Measurements from ENCODE around the gene TMEM98.
"Not testable (repeated sequence)": the region's sequence is repeated elsewhere in the genome, so short reads cannot be mapped to it uniquely, and the experiment has no call there.

The TMEM98 gene

GRCh38 chr17:32915245-32915644 lies 12.7 kb upstream of the TMEM98 start:
- DNase-seq, result no peak

DNA sequence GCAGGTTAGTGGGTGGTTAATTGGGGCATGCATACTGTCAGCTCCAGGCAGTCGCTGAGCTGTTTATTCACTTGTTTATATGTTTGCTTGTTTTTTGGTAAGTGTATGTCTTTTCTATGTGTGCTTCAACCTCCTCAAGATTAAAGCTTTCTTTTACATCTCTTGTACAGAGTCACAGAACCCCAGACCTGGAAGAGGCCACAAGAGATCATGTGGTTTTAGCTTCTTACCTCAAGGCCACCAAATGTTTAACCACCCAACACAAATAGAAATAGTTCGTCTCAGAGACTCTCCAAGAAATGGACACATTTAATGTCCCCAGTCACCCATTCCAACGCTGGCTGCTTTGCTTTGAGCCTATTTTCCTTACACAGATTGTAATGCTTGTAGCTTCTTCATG lies 11.8 kb upstream of the TMEM98 start:
- DNase-seq, result no peak

DNA sequence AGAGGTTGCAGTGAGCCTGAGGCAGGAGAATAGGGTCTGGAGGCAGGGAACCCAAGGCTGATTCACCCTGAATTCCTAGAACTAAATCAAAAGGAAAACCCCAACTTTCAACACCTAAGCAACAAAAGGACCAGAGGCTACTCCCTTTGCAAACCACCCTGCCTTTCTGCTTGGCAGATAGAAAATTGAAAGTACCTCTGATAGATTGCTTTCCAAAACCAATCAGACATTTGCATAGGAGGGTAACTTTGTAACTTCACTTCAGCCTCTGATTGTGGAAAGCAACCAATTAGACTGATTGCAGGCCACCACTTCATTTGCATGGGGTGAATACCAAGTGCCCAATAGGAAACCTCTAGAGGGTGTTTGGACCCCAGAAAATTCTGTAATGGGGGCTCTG lies 10.9 kb upstream of the TMEM98 start:
- DNase-seq, result no peak

DNA sequence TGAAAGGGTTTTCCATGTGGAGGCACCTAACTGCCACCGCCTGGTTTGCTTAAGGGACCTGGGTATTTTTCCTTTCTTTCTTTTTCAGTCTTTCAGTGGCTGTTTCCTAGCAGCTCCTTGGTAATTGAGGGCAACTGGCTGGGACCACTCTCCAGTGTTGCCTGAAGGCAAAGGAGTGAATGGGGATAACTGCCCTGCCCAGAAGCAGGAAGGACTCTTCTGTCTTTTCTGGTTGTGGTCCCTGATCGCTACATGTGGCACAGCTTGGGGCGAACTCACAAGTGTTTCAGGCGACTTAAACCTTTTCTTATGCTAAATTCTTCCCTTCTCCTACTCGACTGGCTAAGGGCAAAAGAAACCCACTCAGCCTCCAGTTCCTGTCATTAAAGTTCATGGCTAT lies 10.1 kb upstream of the TMEM98 start:
- no peak for DNase-seq

DNA sequence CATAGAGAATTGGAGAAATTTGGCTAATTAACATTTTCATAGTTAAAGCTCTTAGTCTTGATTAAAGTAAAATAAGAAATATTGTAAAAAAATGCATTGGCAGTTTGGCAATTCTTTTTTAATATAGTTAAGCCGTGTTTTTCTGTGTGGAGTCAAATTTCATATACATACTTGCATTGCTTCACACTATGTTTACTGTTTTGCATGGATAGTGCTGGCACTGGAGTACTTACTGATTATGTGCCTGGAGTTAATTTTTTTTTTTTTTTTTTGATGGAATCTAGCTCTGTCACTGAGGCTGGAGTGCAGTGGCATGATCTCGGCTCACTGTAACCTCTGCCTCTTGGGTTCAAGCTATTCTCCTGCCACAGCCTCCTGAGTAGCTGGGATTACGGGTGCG lies 8.1 kb upstream of the TMEM98 start:
- DNase-seq, result not testable (repeated sequence)

DNA sequence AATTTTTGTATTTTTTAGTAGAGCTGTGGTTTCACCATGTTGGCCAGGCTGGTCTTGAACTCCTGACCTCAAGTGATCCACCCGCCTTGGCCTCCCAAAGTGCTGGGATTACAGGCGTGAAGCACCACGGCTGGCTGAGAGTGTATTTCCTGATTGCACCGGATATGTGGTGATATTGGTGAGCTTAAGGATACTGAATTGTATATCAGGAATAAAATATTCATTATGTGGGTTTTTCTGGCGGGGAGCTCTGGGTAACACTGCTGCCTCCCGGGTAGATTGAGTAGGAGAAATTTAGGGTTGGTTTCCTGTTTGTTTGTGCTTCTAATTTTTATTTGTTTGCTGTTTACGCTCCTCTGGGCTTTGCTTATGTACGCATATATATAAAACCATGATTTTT lies 7.7 kb upstream of the TMEM98 start:
- DNase-seq, result no peak

GRCh38 chr17:32921017-32921416 lies 6.9 kb upstream of the TMEM98 start:
- DNase-seq, result no peak

GRCh38 chr17:32923905-32924304 lies 4.0 kb upstream of the TMEM98 start:
- not testable (repeated sequence) for DNase-seq

DNA sequence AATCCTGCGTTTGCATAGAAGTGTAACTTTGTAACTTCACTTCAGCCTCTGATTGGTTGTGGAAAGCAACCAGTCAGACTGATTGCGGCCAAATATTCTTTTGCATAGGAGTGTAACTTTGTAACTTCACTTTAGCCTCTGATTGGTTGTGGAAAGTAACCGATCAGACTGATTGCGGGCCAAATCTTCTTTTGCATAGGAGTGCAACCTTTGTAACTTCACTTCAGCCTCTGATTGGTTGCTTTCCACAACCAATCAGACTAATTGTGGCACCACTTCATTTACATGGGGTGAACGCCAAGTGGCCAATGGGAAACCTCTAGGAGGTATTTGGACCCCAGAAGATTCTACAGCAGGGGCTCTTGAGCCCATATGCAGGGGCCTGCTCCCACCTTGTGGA lies 1.8 kb upstream of the TMEM98 start:
- no peak for DNase-seq

- not testable (repeated sequence) for DNase-seq
Observed at GRCh38 chr17:32926789-32927188, 1.2 kb upstream of the TMEM98 start.

DNA sequence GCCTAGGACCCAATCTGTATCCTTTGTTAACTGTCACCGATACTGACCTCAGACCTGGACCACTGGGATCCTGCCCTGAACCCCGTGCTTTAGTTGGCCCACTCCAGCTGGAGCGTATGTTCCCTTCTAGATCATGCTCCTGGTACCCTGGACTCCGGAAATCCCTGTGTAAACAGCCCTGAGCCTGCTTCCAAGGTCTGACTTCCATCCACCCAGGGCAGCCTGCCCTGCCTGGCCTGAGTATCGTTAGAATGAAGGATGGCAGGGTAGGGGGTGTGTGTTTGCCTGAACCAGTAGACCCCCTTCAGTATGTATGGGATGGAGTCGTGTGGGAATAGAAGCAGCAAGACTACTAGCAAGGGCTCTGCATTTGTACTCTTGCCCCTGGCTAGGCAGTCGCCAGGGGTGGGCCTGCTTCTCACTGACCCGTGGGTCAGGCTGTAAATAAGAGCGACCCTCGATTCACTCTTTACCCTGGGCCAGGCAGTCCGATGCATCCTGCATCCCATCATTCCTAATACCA lies 691 bp upstream of the TMEM98 start:
- DNase-seq, result no peak

- DNase-seq, result no peak
Observed at GRCh38 chr17:32928586-32929535, 908 bp downstream of the TMEM98 start.

GRCh38 chr17:32929588-32929987 lies 1.6 kb downstream of the TMEM98 start:
- no peak for DNase-seq

DNA sequence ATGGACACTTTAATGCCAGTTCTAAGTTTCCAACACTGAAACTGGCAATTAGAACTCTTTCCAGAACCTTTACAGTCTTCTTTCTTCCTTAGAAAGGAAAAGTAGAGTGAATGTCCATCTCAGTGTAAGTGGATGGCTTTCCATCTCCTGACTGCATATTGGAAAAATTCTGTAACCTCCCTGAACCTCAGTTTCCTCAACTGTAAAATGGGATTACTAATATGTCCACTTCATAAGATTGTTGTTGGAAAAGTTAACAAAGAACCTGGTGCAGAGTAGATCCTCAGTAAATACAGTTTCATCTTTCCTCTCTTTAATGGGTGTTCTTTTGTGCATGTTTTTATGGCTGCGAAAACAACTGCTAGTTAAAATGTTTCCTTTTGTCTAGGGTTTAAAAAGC lies 2.6 kb downstream of the TMEM98 start:
- DNase-seq, result no peak

DNA sequence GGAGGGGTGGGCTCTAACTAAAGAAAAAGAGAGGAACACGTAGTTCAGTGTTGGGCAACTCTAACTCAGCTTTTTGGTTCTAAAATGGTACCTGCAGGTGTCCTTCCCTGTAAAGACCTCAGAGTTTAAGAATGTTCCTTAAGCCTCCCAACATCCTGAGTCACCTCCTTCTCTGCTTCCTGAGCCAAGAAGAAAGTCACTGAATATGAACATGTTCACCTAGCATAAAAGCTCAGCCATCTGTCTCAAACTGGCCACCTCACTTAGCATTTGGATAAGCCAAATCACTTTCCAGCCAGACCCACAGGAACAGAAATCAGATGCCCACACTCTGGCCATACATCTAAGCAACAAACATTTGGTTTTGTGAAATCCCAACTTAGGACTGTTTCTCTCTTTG lies 3.7 kb downstream of the TMEM98 start:
- no peak for DNase-seq

DNA sequence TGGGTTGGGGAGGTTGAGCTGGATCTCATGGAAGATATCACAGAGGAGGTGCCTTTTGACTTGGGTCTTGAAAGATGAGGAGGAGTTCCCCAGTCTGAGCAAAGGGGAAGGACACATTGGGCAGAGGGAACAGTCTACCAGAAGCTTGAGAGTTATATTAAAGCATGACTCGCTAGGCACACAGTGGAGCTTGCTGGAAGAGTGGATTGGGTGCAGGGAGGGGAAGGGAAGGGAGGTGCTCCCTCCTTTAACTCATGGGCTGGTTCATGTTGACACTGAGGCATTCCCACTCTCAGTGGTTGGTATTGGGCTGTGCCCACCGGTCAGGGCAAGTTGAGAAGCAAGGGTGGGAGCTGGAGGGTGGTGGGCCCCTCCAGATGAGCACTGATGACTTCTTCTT lies 5.9 kb downstream of the TMEM98 start:
- DNase-seq, result no peak

DNA sequence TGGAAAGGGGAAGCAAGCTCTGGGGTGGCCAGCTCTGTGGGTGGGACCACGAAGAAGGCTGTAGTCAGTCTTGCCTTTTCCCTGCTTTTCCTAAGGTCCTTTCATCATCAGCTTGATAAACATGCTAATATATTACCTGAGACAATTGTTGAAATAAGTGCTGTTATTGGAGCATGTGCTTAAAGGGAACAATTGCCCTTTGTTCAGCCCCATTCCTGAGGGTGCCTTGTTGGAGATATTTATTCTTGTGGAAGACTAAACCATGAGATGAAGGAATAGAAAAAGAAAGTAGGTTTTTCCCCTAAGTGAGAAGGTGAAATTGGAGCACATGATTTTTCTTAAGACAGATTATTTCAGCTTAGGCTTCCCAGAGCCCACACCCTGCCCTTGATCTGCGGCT lies 7.8 kb downstream of the TMEM98 start:
- DNase-seq, result no peak

- no peak for DNase-seq
Observed at GRCh38 chr17:32936186-32936893, 8.4 kb downstream of the TMEM98 start.

DNA sequence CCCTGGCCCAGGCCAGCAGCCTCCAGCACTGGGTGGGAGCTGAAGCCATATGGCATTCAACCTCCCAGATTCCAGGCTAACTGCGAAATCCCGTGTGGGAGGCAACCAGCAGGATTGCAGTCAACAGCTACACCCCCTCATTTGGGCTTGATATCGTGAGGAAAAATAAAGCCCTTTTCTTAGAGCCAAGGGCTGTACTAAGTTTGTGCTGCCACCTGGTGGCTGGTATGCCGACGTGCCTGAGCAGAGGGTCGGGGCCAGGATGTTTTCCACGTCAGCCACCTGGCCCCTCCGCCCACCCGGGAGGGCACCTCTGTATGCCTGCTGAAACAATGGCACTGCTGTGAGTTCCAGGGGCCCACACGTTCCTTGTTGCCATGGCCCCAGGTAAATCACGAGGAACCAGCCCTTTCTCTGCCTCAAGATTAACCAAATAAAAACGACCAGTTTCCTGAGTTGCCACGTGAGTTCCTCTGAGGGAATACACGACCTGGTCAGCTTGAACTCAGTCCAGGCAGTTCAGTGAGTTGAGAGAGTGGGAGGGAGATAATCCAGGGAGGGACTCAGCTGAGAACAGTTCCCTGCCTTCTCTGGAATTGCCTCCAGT lies 9.0 kb downstream of the TMEM98 start:
- peak; percentile 64 for DNase-seq

- DNase-seq, result no peak
Observed at GRCh38 chr17:32940706-32941390, 12.9 kb downstream of the TMEM98 start.

GRCh38 chr17:32941419-32942032 lies 13.6 kb downstream of the TMEM98 start:
- no peak for DNase-seq

DNA sequence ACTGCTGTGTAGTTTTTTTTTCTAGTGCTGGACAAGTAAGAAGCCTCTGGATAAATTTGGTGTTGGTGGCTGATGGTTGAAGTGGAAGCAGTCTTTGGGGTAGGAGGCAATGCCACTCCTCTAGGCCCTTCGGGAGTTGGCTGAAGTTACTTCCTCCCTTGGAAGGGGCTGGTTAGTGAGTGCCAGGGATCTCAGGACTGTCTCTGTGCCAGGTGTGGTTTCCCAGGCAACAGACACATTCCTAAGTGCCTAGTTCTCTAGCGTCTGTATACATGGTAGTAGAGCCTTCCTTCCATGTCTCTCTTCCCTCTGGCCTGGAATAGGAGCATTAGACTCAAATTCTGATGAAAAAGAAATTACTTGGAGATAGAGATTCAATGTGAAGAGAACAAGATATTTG lies 15.3 kb downstream of the TMEM98 start:
- no peak for DNase-seq
